NB4 (cell line): ENCODE data around the gene MTNR1B.

Source experiments
- DNase-seq: peaks from one replicate; pipeline ENCODE4 v3.0.0; 2010; ENCODE audit warnings: low read depth
- H3K4me3 ChIP-seq: one replicate; pipeline ENCODE4 v1.5.1; 2011; ENCODE audit warnings: mild to moderate bottlenecking, low read depth, low read length, moderate library complexity
- CTCF ChIP-seq: IDR thresholded peaks from one replicate; pipeline ENCODE4 v1.5.1; 2012; ENCODE audit warnings: low read depth, low read length
- MAX ChIP-seq: IDR thresholded peaks from 2 replicates; pipeline ENCODE4 v1.6.1; 2011; ENCODE audit warnings: low read depth, low read length
- MYC ChIP-seq: IDR thresholded peaks from 2 replicates; pipeline ENCODE4 v1.6.1; 2011; ENCODE audit warnings: low read depth, low read length
- POLR2A ChIP-seq: IDR thresholded peaks from 2 replicates; pipeline ENCODE4 v1.6.1; 2011; ENCODE audit warnings: mild to moderate bottlenecking; ENCODE audit not compliant: insufficient read length; ENCODE audit errors: extremely low read depth

Gene MTNR1B

GRCh38 chr11:93016595-93016994 is 47.1 kb downstream of the MTNR1B start:
- TF ChIP-seq POLR2A, result no peak
- no peak for TF ChIP-seq MYC
- TF ChIP-seq MAX, result no peak
- no peak for TF ChIP-seq CTCF
- no peak overlapping the region for H3K4me3 ChIP-seq
- no peak for DNase-seq

- TF ChIP-seq MAX, result no peak
- TF ChIP-seq MYC, result no peak
- no peak for TF ChIP-seq POLR2A
- peak; percentile 6 for TF ChIP-seq CTCF
- H3K4me3 ChIP-seq, result no peak overlapping the region
- no peak for DNase-seq
Observed at GRCh38 chr11:93017821-93018690, 48.6 kb downstream of the MTNR1B start.

- TF ChIP-seq MAX (no peak), CTCF (no peak), POLR2A (no peak), MYC (no peak)
- no peak for DNase-seq
- no peak overlapping the region for H3K4me3 ChIP-seq
Observed at GRCh38 chr11:93020248-93021046, 51.0 kb downstream of the MTNR1B start.

- no peak for DNase-seq
- TF ChIP-seq CTCF, result no peak
- no peak for TF ChIP-seq POLR2A
- TF ChIP-seq MYC, result no peak
- TF ChIP-seq MAX, result no peak
- H3K4me3 ChIP-seq, result no peak overlapping the region
Observed at GRCh38 chr11:93024369-93024768, 54.9 kb downstream of the MTNR1B start.

- TF ChIP-seq MYC (no peak), POLR2A (no peak), CTCF (no peak), MAX (no peak)
- no peak for DNase-seq
Observed at GRCh38 chr11:93025558-93026255, 56.3 kb downstream of the MTNR1B start.

More at GRCh38 chr11:93025558-93026255, 56.3 kb downstream of the MTNR1B start:
- no peak overlapping the region for H3K4me3 ChIP-seq
